Epithelial cell of proximal tubule (primary cell): ENCODE measurements around the gene TMEM178B. TPM values are rescaled to one million over a fixed set of nuclear protein-coding genes. Genes with fewer than 3 reads are reported as not detected.

Experiments
- DNase-seq: peaks from one replicate; pipeline ENCODE4 v3.0.0-alpha.2; 2011; ENCODE audit warnings: low read depth
- H3K4me3 ChIP-seq: 2 replicates; pipeline ENCODE4 v1.5.1; 2011; ENCODE audit warnings: low read depth, mild to moderate bottlenecking, low read length
- total RNA-seq: library from RNA; depleted of rRNA; stranded (reverse); fragments of >200 nt; gene quantifications from 2 replicates; pipeline ENCODE4 v1.2.3, GENCODE V29; 2015
- TF ChIP-seq, protein P1 (sequence below): conservative IDR thresholded peaks from 2 replicates; pipeline ENCODE4 v1.5.1; 2012; ENCODE audit warnings: low read depth, mild to moderate bottlenecking, low read length

Gene TMEM178B
- total RNA-seq, 1 donor from 2014 or later, result 3.1 TPM

DNA sequence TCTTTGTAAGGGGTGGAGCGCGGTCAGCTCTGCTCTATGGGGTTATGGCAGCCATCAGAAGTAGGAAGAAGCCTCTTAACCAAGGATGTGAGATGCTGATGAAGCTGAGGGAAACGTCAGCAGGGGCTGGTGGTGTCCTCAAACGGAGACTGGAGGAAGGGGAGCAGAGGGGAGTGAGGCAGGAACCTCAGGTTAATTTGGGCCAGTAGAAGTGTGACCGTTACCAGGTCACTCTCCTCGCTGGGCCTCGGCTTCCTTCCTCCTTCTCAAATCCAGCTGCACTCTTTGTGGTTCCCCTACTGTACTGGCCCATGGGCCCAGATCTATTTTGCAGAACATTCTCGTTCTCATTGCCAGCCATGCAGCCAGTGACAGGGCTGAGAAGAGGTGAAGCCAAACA lies 169.5 kb downstream of the TMEM178B start:
- H3K4me3 ChIP-seq, result no peak overlapping the region
- DNase-seq, result no peak
- TF ChIP-seq, protein P1, sequence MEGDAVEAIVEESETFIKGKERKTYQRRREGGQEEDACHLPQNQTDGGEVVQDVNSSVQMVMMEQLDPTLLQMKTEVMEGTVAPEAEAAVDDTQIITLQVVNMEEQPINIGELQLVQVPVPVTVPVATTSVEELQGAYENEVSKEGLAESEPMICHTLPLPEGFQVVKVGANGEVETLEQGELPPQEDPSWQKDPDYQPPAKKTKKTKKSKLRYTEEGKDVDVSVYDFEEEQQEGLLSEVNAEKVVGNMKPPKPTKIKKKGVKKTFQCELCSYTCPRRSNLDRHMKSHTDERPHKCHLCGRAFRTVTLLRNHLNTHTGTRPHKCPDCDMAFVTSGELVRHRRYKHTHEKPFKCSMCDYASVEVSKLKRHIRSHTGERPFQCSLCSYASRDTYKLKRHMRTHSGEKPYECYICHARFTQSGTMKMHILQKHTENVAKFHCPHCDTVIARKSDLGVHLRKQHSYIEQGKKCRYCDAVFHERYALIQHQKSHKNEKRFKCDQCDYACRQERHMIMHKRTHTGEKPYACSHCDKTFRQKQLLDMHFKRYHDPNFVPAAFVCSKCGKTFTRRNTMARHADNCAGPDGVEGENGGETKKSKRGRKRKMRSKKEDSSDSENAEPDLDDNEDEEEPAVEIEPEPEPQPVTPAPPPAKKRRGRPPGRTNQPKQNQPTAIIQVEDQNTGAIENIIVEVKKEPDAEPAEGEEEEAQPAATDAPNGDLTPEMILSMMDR, result no peak

DNA sequence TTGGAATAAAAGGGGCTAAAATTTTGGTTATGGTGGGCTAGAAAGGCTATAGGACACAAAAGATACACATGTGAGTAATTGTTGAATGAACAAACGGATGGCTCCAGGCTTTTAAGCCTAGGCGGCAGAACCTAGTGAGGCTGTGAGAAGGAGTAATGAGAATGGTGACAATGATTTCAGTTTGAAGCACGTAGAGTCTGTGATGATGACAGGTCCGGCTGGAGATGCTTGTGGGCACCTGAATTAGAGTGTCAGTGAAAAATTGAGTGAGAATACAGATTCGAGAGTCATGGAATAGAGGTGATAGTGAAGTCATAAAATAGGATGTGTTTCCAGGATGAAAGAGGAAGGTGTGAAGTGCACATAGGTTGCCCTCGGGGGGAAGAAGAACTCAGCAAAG lies 170.6 kb downstream of the TMEM178B start:
- no peak overlapping the region for H3K4me3 ChIP-seq
- DNase-seq, result no peak
- TF ChIP-seq, protein P1, result no peak

DNA sequence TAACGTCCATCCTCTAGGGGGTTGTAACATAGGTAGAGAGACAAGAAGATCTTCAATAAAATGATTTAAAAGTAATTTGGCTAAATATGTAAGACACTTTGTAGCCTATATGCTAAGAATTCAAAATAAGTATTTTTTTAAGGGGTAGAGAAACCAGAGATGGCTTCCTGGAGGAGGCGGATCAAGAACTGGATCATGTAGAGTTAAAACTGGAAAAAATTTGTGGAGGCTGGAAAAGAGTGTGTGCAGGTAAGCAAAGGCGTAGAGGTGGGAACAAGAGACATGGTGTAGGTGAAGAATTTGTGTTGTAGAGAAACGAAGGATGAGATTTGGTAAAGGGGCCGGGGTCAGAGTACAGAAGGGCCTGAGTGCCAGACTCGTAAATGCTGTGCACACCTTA lies 172.6 kb downstream of the TMEM178B start:
- TF ChIP-seq, protein P1, result no peak
- no peak overlapping the region for H3K4me3 ChIP-seq

DNA sequence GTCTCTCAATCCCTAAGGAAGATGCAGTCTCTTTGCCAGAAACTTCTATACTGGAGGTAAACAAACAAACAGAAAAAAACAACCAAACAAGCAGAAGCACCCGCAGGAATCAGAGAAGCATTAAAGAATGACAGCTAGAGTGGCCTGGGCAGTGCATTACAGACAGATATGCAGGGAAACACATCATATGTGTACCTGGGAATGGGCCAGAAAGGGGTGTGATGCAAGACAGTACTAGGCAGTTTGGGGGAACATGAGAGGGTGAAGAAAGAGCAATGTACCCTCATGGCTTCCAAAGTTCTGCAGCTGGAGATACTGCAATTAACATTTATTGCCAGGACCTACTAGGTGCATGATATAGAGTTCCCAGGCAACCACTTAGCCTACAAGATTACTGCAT lies 177.3 kb downstream of the TMEM178B start:
- DNase-seq, result no peak
- TF ChIP-seq, protein P1, result no peak

More for the DNA sequence above, 172.6 kb downstream of the TMEM178B start:
- DNase-seq, result no peak

DNA sequence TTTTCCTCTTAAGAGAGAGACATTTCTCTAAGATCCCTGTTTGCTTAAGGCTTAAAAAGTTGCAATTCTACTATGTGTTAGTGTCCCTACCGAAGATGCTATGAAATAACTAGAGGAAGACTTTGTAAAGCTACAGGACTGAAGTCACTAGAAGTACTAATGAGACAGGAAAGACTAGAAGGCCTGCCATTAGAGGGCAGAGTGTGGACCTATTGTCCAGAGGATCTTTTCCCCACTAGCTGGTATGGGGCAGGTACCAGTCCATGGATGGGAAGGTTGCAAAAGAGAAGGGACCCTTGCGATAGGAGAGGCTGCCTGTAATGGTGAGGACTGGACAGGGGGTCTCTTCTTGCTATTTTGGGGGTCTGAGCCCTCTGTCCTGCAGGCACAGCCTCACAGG lies 178.1 kb downstream of the TMEM178B start:
- DNase-seq, result no peak
- H3K4me3 ChIP-seq, result no peak overlapping the region
- TF ChIP-seq, protein P1, result peak; percentile 38

More for the DNA sequence above, 177.3 kb downstream of the TMEM178B start:
- H3K4me3 ChIP-seq, result no peak overlapping the region

DNA sequence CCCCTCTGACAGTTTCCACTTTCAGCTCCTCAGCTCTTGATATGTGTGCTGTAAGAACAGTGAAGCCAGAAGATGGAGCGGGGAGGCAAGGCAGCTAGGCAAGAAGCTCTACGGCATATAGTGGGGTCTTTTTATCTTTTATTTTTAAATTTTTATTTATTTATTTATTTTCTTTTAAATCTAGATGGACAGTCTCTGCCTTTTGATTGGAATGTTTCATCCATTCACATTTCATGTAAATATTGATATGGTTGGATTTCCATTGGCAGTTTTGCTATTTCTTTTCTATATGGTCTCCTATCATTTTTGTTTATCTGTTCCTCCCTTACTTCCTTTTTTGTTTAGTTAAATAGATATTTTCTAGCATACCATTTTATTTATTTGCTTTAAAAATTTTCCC lies 183.7 kb downstream of the TMEM178B start:
- H3K4me3 ChIP-seq, result no peak overlapping the region
- TF ChIP-seq, protein P1, result no peak
- no peak for DNase-seq

DNA sequence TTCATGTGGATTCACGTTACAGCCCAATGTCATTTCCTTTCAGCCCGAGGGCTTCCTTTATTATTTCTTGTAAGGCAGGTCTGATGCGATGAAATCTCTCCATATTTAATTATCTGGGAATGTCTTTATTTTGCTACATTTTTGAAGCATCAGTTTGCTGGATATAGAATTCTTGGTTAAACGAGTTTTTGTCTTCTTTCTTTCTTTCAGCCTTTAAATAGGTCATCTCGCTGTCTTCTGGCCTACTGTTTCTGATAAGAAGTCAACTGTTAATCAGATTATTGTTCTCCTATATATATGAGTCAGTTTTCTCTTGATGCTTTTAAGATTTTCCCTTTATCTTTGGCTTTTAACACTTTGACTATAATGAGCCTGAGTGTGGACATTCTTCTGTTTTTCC lies 184.7 kb downstream of the TMEM178B start:
- DNase-seq, result no peak
- TF ChIP-seq, protein P1, result no peak
- no peak overlapping the region for H3K4me3 ChIP-seq
